Heart left ventricle (tissue), 13 donors: Measurements from ENCODE around the gene EVX2.

Experiments
- POLR2A ChIP-seq, 2 donors: fragments of 450-650 bp; IDR thresholded peaks; one replicate each; pipeline ENCODE4 v1.6.1; 2017; ENCODE audit warnings: antibody characterized with exemption in 2 of 2, mild to moderate bottlenecking in 2 of 2, moderate library complexity in 2 of 2
- TF ChIP-seq, protein P1 (sequence below), 12 donors: fragments of 200-600 bp; sonication (generic) in 4 of 12; IDR thresholded peaks; one replicate each; pipeline versions ENCODE4 v1.5.0 to v1.8.0; 2018 to 2022; ENCODE audit warnings: antibody characterized with exemption in 12 of 12, mild to moderate bottlenecking in 5 of 12
- donor health status: ischemic (EF 13 %, LVEDD 7.1; RV severe dilation, severe dysfunction).
- donor health status: DM: no; HTN: yes; CAD: no.
- donor health status: DM: no; HTN: no; CAD: no.
- donor health status: ischemic (EF 25% LVEDD 6.9; RV normal size, moderate dysfunction).
- donor health status: ischemic (EF 25% LVEDD 5.7; RV mildly dilated, moderate dysfunction).
- donor health status: ischemic (EF 35%, LVEDD 5.7; RV mildly dilated, moderate dysfunction).
- donor health status: nonischemic (EF 11% LVEDD 7.7; RV severe dilation, severe dysfunction).
- donor health status: DM: yes; HTN: yes; CAD: no.
- donor health status: PGD.
- donor health status: ischemic (EF 29% LVEDD 5.4; RV normal size, mild dysfunction).
- donor health status: nonischemic (EF 23%, LVEDD 6.1; RV moderate dilation, normal function).

DNA sequence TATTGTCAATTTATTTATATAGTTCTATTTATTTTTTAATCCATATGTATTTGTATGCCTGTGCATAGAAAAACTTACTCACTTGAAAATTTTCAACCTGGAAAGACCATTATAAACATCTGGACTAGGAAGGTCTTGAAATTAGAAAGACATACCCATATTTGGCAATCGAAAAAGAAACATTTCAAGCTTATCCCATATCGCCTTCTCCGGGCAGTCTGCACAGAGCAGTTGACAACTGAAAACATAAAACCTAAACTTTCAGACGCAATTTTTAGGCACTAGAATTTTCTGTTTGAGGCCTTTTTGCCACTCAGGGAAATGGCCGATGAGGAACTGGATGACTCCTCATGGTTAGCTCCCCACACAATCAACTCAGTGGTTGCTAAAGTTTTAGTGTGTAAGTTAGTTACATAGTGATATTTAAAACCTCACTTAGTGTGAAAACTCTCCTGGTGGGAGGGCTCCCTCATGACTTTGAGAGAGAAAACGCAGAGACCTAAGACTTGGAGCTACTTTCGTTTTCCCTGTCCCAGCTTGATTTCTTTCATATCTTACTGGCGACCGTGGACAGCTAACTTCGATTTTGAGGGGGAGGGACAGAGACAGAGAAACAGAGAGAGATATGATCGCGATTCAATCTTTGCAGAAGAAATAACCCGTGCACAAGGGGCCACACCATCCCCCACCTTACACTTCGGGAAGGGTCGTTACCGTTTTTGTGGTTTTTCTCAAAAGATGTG lies 12.7 kb upstream of the EVX2 start:
- TF ChIP-seq, protein P1, sequence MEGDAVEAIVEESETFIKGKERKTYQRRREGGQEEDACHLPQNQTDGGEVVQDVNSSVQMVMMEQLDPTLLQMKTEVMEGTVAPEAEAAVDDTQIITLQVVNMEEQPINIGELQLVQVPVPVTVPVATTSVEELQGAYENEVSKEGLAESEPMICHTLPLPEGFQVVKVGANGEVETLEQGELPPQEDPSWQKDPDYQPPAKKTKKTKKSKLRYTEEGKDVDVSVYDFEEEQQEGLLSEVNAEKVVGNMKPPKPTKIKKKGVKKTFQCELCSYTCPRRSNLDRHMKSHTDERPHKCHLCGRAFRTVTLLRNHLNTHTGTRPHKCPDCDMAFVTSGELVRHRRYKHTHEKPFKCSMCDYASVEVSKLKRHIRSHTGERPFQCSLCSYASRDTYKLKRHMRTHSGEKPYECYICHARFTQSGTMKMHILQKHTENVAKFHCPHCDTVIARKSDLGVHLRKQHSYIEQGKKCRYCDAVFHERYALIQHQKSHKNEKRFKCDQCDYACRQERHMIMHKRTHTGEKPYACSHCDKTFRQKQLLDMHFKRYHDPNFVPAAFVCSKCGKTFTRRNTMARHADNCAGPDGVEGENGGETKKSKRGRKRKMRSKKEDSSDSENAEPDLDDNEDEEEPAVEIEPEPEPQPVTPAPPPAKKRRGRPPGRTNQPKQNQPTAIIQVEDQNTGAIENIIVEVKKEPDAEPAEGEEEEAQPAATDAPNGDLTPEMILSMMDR (IDR thresholded peaks at IDR 0.05): no peak
- TF ChIP-seq POLR2A (IDR thresholded peaks at IDR 0.05): no peak
